Brain microvascular endothelial cell (primary cell): ENCODE data around the gene CCDC43.

ENCODE experiments used
- DNase-seq: peaks from one replicate; pipeline ENCODE4 v3.0.0-alpha.2; 2020
- H3K27ac ChIP-seq: fragments of 250-450 bp; sonication (Bioruptor Pico); 2 replicates; pipeline ENCODE4 v1.5.1; 2020; ENCODE audit warnings: mild to moderate bottlenecking, moderate library complexity
- H3K27me3 ChIP-seq: fragments of 250-450 bp; sonication (Bioruptor Pico); replicated peaks from 2 replicates; pipeline ENCODE4 v1.5.1; 2020; ENCODE audit warnings: mild to moderate bottlenecking
- H3K36me3 ChIP-seq: fragments of 250-450 bp; sonication (Bioruptor Pico); replicated peaks from 2 replicates; pipeline ENCODE4 v1.5.1; 2020; ENCODE audit warnings: mild to moderate bottlenecking
- H3K4me3 ChIP-seq: 2 replicates; pipeline ENCODE4 v1.5.1; 2011; ENCODE audit warnings: low read depth, mild to moderate bottlenecking, control low read depth, low read length, moderate library complexity
- in situ Hi-C: cut with HindIII; loops from 2 replicates; pipeline ENCODE4 v1.10.0; 2017; ENCODE audit warnings: low sequenced_read_pairs, low pct_ligation_motif_present
- TF ChIP-seq, protein P1 (sequence below): IDR thresholded peaks from 2 replicates; pipeline ENCODE4 v1.5.1; 2011; ENCODE audit warnings: low read depth, mild to moderate bottlenecking, moderate library complexity, low read length, control low read depth, inconsistent platforms; ENCODE audit errors: missing control alignments

The CCDC43 gene

GRCh38 chr17:44673893-44674292, 15.7 kb downstream of the CCDC43 start:
- no peaks in the 10 kb centered on the region for H3K27me3 ChIP-seq
- H3K4me3 ChIP-seq: no peak overlapping the region
- H3K36me3 ChIP-seq: peaks cover 3% of the 10 kb centered on the region
- TF ChIP-seq, protein P1, sequence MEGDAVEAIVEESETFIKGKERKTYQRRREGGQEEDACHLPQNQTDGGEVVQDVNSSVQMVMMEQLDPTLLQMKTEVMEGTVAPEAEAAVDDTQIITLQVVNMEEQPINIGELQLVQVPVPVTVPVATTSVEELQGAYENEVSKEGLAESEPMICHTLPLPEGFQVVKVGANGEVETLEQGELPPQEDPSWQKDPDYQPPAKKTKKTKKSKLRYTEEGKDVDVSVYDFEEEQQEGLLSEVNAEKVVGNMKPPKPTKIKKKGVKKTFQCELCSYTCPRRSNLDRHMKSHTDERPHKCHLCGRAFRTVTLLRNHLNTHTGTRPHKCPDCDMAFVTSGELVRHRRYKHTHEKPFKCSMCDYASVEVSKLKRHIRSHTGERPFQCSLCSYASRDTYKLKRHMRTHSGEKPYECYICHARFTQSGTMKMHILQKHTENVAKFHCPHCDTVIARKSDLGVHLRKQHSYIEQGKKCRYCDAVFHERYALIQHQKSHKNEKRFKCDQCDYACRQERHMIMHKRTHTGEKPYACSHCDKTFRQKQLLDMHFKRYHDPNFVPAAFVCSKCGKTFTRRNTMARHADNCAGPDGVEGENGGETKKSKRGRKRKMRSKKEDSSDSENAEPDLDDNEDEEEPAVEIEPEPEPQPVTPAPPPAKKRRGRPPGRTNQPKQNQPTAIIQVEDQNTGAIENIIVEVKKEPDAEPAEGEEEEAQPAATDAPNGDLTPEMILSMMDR: no peak
- no peak overlapping the region for H3K27ac ChIP-seq
- DNase-seq: no peak
- in situ Hi-C loops: no loop called here

DNA sequence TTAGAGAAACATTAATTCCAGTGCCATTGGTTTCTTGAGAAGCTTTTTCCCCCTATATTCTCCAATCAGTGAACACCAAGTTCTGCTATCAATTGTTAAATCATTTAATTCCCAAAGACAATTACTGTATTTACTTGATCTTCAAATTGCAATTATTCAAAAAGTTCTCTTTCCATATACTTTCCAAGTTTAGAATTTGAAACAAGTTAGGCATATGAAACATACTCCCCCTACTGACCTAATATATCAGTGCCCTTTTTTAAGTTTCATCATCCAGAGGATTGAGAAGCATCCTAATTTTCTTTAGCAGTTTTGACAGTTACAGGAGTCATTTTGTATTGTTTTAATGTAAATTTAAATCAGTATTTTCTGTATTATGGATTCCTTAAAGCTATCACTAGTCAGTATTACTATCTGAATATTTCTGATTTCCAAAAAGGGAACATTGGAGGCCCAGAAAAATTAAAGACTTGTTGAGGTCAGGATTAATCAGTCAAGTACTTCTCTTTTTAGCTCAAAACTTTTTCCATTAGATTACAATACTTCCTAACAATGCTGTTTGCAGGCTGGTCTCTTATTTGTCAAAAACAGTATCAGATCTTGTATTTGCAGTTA, 17.0 kb downstream of the CCDC43 start:
- Histone ChIP-seq H3K27ac (no peak overlapping the region), H3K36me3 (no peaks in the 10 kb centered on the region), H3K27me3 (no peaks in the 10 kb centered on the region), H3K4me3 (no peak overlapping the region)
- no peak for DNase-seq
- TF ChIP-seq, protein P1: peak; percentile 46
- in situ Hi-C loops: no loop called here

- no peak overlapping the region for H3K4me3 ChIP-seq
- H3K36me3 ChIP-seq: no peaks in the 10 kb centered on the region
- TF ChIP-seq, protein P1: no peak
- no peaks in the 10 kb centered on the region for H3K27me3 ChIP-seq
- no peak for DNase-seq
- H3K27ac ChIP-seq: no peak overlapping the region
- in situ Hi-C loops: no loop called here
These were observed 23.6 kb downstream of the CCDC43 start for GRCh38 chr17:44666006-44666405.

DNA sequence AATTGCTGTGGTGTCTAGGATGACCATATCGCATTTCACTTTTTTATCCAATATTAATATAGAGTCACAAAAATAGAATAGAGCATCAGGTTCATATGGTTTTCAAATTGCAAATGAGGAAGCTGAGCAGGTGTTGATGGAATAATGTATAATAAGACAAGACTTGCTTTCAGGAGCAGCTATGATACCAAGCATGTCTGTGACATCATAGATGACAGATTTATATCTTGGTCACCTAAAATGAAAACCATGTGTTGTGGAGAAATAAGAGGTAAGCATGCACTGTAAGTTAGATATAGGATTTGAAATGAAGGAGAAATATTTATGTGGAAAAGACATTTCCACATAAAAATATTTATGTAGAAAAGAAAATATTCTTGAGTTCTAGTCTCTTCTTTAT, 24.7 kb downstream of the CCDC43 start:
- TF ChIP-seq, protein P1: no peak
- Histone ChIP-seq H3K27ac (no peak overlapping the region), H3K36me3 (no peaks in the 10 kb centered on the region), H3K27me3 (no peaks in the 10 kb centered on the region), H3K4me3 (no peak overlapping the region)
- in situ Hi-C loops: no loop called here
- DNase-seq: no peak

- Histone ChIP-seq H3K27me3 (no peaks in the 10 kb centered on the region), H3K27ac (no peak overlapping the region), H3K4me3 (no peak overlapping the region), H3K36me3 (no peaks in the 10 kb centered on the region)
- in situ Hi-C loops: no loop called here
- TF ChIP-seq, protein P1: no peak
- DNase-seq: no peak
These were observed 26.5 kb downstream of the CCDC43 start for GRCh38 chr17:44663095-44663494.

DNA sequence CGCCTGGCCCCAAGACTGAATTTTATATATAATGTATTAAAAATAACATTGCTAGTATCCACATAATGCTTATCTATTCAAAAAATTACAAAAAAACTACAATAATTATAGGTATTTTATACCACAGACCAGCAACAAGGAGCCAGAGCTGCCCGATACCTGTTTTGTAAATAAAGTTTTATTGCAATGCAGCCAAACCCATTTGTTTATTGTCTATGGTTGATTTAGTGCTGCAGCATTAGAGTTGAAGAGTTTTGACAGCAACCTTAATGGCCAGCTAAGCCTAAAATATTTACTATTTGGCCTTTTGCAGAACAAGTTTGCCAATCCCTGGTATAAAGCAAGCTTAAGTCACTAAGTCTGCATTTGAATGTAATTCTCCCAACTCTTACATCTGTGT, 27.7 kb downstream of the CCDC43 start:
- no peak for DNase-seq
- Histone ChIP-seq H3K4me3 (no peak overlapping the region), H3K27ac (no peak overlapping the region), H3K36me3 (no peaks in the 10 kb centered on the region), H3K27me3 (peaks cover 2% of the 10 kb centered on the region)
- TF ChIP-seq, protein P1: no peak
- in situ Hi-C loops: no loop called here
